ENCODE data around the gene RAP1GAP2. TPM values are rescaled to one million over a fixed set of nuclear protein-coding genes. Genes with fewer than 3 reads are reported as not detected.
A peak's percentile ranks its signal among the peaks of the same experiment; 100 is the strongest.

RAP1GAP2 gene
- total and polyA plus RNA-seq, 2 of the 8 experiments (the other 6 are each of a cell fraction or from before 2014, with no cell fraction given) = 24.0 to 63.8 TPM

DNA sequence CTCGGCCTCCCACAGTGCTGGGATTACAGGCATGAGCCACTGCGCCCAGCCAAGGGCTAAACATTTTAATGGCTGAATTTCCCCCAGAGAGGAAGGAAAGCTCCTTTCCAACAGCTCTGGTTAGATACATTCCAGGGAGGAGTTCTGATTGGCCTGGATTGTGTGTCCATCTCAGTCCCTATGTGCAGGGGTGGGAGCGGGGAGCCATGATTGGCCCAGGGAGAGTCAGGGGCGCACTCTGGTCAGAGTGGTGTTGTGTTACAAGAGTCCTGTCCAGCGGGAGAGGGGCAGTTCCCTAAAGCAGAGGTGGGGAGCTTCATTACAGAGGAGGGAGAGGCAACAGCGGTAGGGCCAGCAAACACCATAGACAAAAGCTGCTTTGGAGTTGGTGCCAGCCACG lies 75.0 kb downstream of the RAP1GAP2 start:
- H2BK5ac ChIP-seq (ENCODE audit: low read depth, low read length) = peak overlapping the region; percentile 77; the same call in 1 of the 2 replicates
- 60% methylated on average over 6 of the region's 7 CpGs; no CpG with 5 or more reads in 1 of the 2 experiments for WGBS, 2 experiments (ENCODE audit: extremely low coverage in 1 of 2, insufficient coverage in 1 of 2, insufficient read length in 1 of 2, insufficient replicate concordance in 2 of 2, low coverage in 1 of 2, low lambda C conversion rate in 2 of 2, missing lambda C conversion rate in 1 of 2)
- peak overlapping the region; percentile 66; the same call in 1 of the 2 replicates for H2BK15ac ChIP-seq (ENCODE audit: low read length)
- H3K56ac ChIP-seq (replicated peaks; ENCODE audit: insufficient read length, low read depth, low read length) = no peak overlapping the region
- H3K27ac ChIP-seq (ENCODE audit: low read depth, low read length) = peak overlapping the region; percentile 53; the same call in 1 of the 2 replicates
- H3K79me2 ChIP-seq (ENCODE audit: control insufficient read depth in 1 of 2, insufficient read depth in 2 of 2, low read length in 2 of 2) = peaks cover 0 to 33% of the 10 kb centered on the region in 2 experiments; a peak in 2 of 4 replicates
- peaks cover 20 to 43% (median 37%) of the 10 kb centered on the region in 4 experiments for H3K4me1 ChIP-seq (replicated peaks in 1 of 4; ENCODE audit: control insufficient read depth in 3 of 4, insufficient read depth in 4 of 4, low read length in 3 of 4)
- peak overlapping the region; percentile 74 for H2BK20ac ChIP-seq (ENCODE audit: low read length)
- H3K14ac ChIP-seq (ENCODE audit: insufficient read length) = no peak overlapping the region
- H3K18ac ChIP-seq (ENCODE audit: extremely low read depth, low read length) = peak overlapping the region; percentile 89
- ChIA-PET CTCF (ENCODE audit: partially characterized antibody) (interaction anchor here (0.7 to 5.1 kb wide), 7 partner anchors 10 to 142 kb away, joined by 3 to 25 read pairs (median 5); no protein-coding TSS in a partner anchor), POLR2A (ENCODE audit: partially characterized antibody) (interaction anchor here (0.8 to 1.9 kb wide), 7 partner anchors 12 to 55 kb away, joined by 3 to 10 read pairs (median 3); no protein-coding TSS in a partner anchor)
- H3K36me3 ChIP-seq (ENCODE audit: control insufficient read depth in 2 of 4, insufficient read depth in 4 of 4, low read length in 3 of 4) = no peaks in the 10 kb centered on the region
- H4K20me1 ChIP-seq (replicated peaks in 1 of 2; ENCODE audit: control insufficient read depth in 1 of 2, insufficient read depth in 2 of 2, low read length in 2 of 2) = peaks cover 0 to 5% of the 10 kb centered on the region in 2 experiments
- peaks cover 8% of the 10 kb centered on the region; the same call in 1 of the 2 replicates for H3K79me1 ChIP-seq (ENCODE audit: low read depth, low read length)
- H2AFZ ChIP-seq (ENCODE audit: low read length) = no peak overlapping the region
- H3K23me2 ChIP-seq (ENCODE audit: low read depth, low read length) = 0 out of 2 replicates have a peak, but pooled peaks cover 1% of the 10 kb centered on the region
- FAIRE-seq (peak; percentile 91), DNase-seq (ENCODE audit: low read depth in 1 of 2, low spot score in 2 of 2) (peak in 1 of 2 experiments; percentile 78)
- no peaks in the 10 kb centered on the region for H3K27me3 ChIP-seq (replicated peaks in 1 of 4; ENCODE audit: control insufficient read depth in 3 of 4, extremely low read depth in 1 of 4, insufficient read depth in 3 of 4, low read length in 3 of 4)
- H4K5ac ChIP-seq (ENCODE audit: insufficient read length, low read depth, low read length) = peak overlapping the region; percentile 24
- H4K8ac ChIP-seq (ENCODE audit: extremely low read depth, insufficient read depth, low read length) = 0 out of 2 replicates have a peak overlapping the region, but pooled peaks have one; percentile 7
- H3K4me3 ChIP-seq (ENCODE audit: extremely low read depth in 1 of 4, insufficient read depth in 2 of 4, low read depth in 3 of 4, low read length in 4 of 4) = peak overlapping the region in 2 of 4 experiments; percentile 0 to 14; a peak in 3 of 8 replicates
- H3K9me3 ChIP-seq (ENCODE audit: insufficient read depth in 2 of 2, low read depth in 1 of 2, low read length in 1 of 2) = no peaks in the 10 kb centered on the region
- H3K9ac ChIP-seq (replicated peaks in 1 of 4; ENCODE audit: extremely low read depth in 1 of 4, low read depth in 3 of 4, low read length in 3 of 4) = no peak overlapping the region
- H2BK120ac ChIP-seq (replicated peaks; ENCODE audit: low read depth, low read length) = peak overlapping the region; percentile 75
- H4K91ac ChIP-seq (replicated peaks; ENCODE audit: insufficient read length, low read length) = peak overlapping the region; percentile 96
- peak overlapping the region; percentile 79; the same call in 1 of the 2 replicates for H2AK5ac ChIP-seq (ENCODE audit: low read depth, low read length)
- no peak overlapping the region for H3K4ac ChIP-seq (replicated peaks; ENCODE audit: insufficient read length, low read depth, low read length)
- H3K4me2 ChIP-seq (ENCODE audit: insufficient read depth in 1 of 2, low read depth in 2 of 2, low read length in 2 of 2) = peak overlapping the region; percentile 23 to 60
- peak overlapping the region; percentile 51 for H2BK12ac ChIP-seq (ENCODE audit: low read depth, low read length)
- H3K23ac ChIP-seq (ENCODE audit: insufficient read length) = no peak overlapping the region
- TF ChIP-seq, protein P1, sequence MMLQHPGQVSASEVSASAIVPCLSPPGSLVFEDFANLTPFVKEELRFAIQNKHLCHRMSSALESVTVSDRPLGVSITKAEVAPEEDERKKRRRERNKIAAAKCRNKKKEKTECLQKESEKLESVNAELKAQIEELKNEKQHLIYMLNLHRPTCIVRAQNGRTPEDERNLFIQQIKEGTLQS (IDR thresholded peaks at IDR 0.05; ENCODE audit: insufficient read depth, low read depth, low read length) = no peak
- TF ChIP-seq SP2 (IDR thresholded peaks at IDR 0.05; ENCODE audit: low read length) (peak; percentile 28; the same call in 1 of the 2 replicates), POLR2A (IDR thresholded peaks at IDR 0.05; ENCODE audit: control extremely low read depth in 1 of 2, low read depth in 2 of 2, low read length in 2 of 2) (peak in 1 of 2 experiments; percentile 62; a peak in 1 of 3 replicates), YY1 (IDR thresholded peaks at IDR 0.05; ENCODE audit: low read depth, low read length) (0 out of 2 replicates have a peak, but pooled peaks have one; percentile 28), CHD2 (IDR thresholded peaks at IDR 0.05; ENCODE audit: low read length) (peak; percentile 74), EGR1 (IDR thresholded peaks at IDR 0.05; ENCODE audit: borderline replicate concordance, low read depth, low read length) (no peak), HDAC2 (IDR thresholded peaks at IDR 0.05; ENCODE audit: borderline replicate concordance in 1 of 2, low read depth in 2 of 2, low read length in 2 of 2) (no peak), TEAD4 (IDR thresholded peaks at IDR 0.05; ENCODE audit: low read depth, low read length) (0 out of 2 replicates have a peak, but pooled peaks have one; percentile 33), RXRA (IDR thresholded peaks at IDR 0.05; ENCODE audit: insufficient read depth, low read depth, low read length) (no peak), SP1 (IDR thresholded peaks at IDR 0.05; ENCODE audit: low read depth, low read length) (peak; percentile 85), FOSL1 (IDR thresholded peaks at IDR 0.05; ENCODE audit: insufficient read depth, low read depth, low read length) (no peak), CREB1 (IDR thresholded peaks at IDR 0.05) (peak; percentile 48; the same call in 1 of the 2 replicates), CBX8 (IDR thresholded peaks at IDR 0.05; ENCODE audit: borderline replicate concordance, low read depth, low read length) (no peak)
